ENCODE results near the gene BSDC1. TPM values are rescaled to one million over a fixed set of nuclear protein-coding genes. Genes with fewer than 3 reads are reported as not detected.
A peak's percentile ranks its signal among the peaks of the same experiment; 100 is the strongest.

The BSDC1 gene
- total RNA-seq, 1 donor from 2014 or later = 79.0 TPM

- Mint-ChIP-seq H3K27ac (ENCODE audit: unreplicated experiment) (peak overlapping the region; percentile 0), H3K4me3 (ENCODE audit: unreplicated experiment) (peak overlapping the region; percentile 69), H3K9me3 (ENCODE audit: unreplicated experiment) (no peaks in the 10 kb centered on the region), H3K27me3 (ENCODE audit: unreplicated experiment) (peaks cover 13% of the 10 kb centered on the region), H3K36me3 (ENCODE audit: low read depth, unreplicated experiment) (peaks cover 5% of the 10 kb centered on the region), H3K4me1 (ENCODE audit: unreplicated experiment) (peaks cover 49% of the 10 kb centered on the region)
- no peak for TF ChIP-seq CTCF (IDR thresholded peaks at IDR 0.05; ENCODE audit: unreplicated experiment)
- no peak for DNase-seq (ENCODE audit: low spot score)
These were observed 40.8 kb downstream of the BSDC1 start for GRCh38 chr1:32353431-32353830.

- H3K27ac Mint-ChIP-seq (ENCODE audit: unreplicated experiment) = peak overlapping the region; percentile 0
- no peak for TF ChIP-seq CTCF (IDR thresholded peaks at IDR 0.05; ENCODE audit: unreplicated experiment)
- peaks cover 5% of the 10 kb centered on the region for H3K36me3 Mint-ChIP-seq (ENCODE audit: low read depth, unreplicated experiment)
- no peaks in the 10 kb centered on the region for H3K9me3 Mint-ChIP-seq (ENCODE audit: unreplicated experiment)
- DNase-seq (ENCODE audit: low spot score) = no peak
- H3K27me3 Mint-ChIP-seq (ENCODE audit: unreplicated experiment) = peaks cover 13% of the 10 kb centered on the region
- peaks cover 55% of the 10 kb centered on the region for H3K4me1 Mint-ChIP-seq (ENCODE audit: unreplicated experiment)
- peak overlapping the region; percentile 69 for H3K4me3 Mint-ChIP-seq (ENCODE audit: unreplicated experiment)
These were observed 41.3 kb downstream of the BSDC1 start for GRCh38 chr1:32352831-32353383.

- H3K9me3 Mint-ChIP-seq (ENCODE audit: unreplicated experiment) = no peaks in the 10 kb centered on the region
- DNase-seq (ENCODE audit: low spot score) = no peak
- peaks cover 56% of the 10 kb centered on the region for H3K4me1 Mint-ChIP-seq (ENCODE audit: unreplicated experiment)
- H3K27ac Mint-ChIP-seq (ENCODE audit: unreplicated experiment) = peak overlapping the region; percentile 9
- no peak for TF ChIP-seq CTCF (IDR thresholded peaks at IDR 0.05; ENCODE audit: unreplicated experiment)
- peaks cover 5% of the 10 kb centered on the region for H3K36me3 Mint-ChIP-seq (ENCODE audit: low read depth, unreplicated experiment)
- H3K4me3 Mint-ChIP-seq (ENCODE audit: unreplicated experiment) = peak overlapping the region; percentile 51
- peaks cover 9% of the 10 kb centered on the region for H3K27me3 Mint-ChIP-seq (ENCODE audit: unreplicated experiment)
These were observed 41.9 kb downstream of the BSDC1 start for GRCh38 chr1:32352239-32352745.

GRCh38 chr1:32351399-32352238 lies 42.6 kb downstream of the BSDC1 start:
- peaks cover 10% of the 10 kb centered on the region for H3K27me3 Mint-ChIP-seq (ENCODE audit: unreplicated experiment)
- peaks cover 5% of the 10 kb centered on the region for H3K36me3 Mint-ChIP-seq (ENCODE audit: low read depth, unreplicated experiment)
- H3K4me1 Mint-ChIP-seq (ENCODE audit: unreplicated experiment) = peaks cover 60% of the 10 kb centered on the region
- TF ChIP-seq CTCF (IDR thresholded peaks at IDR 0.05; ENCODE audit: unreplicated experiment) = peak; percentile 19
- peak overlapping the region; percentile 81 for H3K4me3 Mint-ChIP-seq (ENCODE audit: unreplicated experiment)
- peak; percentile 93 for DNase-seq (ENCODE audit: low spot score)
- no peaks in the 10 kb centered on the region for H3K9me3 Mint-ChIP-seq (ENCODE audit: unreplicated experiment)
- peak overlapping the region; percentile 75 for H3K27ac Mint-ChIP-seq (ENCODE audit: unreplicated experiment)
